NCI-H524 (cell line): Measurements from ENCODE around the gene STAC3.

Experiments used
- DNase-seq, 2 experiments: peaks; one replicate each; lab custom pipeline; 2025; lab: John Stamatoyannopoulos, UW

STAC3 gene

GRCh38 chr12:57222286-57223190, 28.4 kb downstream of the STAC3 start:
- DNase-seq: no peak

- no peak for DNase-seq
Observed at GRCh38 chr12:57221169-57221917, 29.6 kb downstream of the STAC3 start.

DNA sequence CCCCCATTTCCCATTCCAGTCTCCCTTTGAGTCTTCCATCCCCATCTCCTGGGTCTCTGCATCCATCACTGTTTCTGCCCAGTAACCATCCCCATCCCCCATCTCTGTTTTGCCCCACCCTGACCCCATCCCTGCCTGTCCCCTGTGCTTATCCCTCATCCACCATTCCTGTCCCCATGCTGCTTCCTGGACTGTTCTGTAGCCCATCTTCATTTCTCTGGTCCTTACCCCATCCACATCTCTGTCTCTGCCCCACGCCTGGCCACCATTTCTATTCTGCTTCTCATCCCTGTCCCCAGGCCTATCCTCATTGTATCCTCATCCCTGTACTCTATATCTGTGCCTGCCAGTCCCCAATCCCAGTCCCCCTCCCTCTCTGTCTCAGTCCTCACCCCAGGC, 30.2 kb downstream of the STAC3 start:
- no peak for DNase-seq

GRCh38 chr12:57219993-57220754, 30.8 kb downstream of the STAC3 start:
- no peak for DNase-seq

GRCh38 chr12:57219205-57219992, 31.6 kb downstream of the STAC3 start:
- DNase-seq: peak in 1 of 2 experiments; percentile 39

DNA sequence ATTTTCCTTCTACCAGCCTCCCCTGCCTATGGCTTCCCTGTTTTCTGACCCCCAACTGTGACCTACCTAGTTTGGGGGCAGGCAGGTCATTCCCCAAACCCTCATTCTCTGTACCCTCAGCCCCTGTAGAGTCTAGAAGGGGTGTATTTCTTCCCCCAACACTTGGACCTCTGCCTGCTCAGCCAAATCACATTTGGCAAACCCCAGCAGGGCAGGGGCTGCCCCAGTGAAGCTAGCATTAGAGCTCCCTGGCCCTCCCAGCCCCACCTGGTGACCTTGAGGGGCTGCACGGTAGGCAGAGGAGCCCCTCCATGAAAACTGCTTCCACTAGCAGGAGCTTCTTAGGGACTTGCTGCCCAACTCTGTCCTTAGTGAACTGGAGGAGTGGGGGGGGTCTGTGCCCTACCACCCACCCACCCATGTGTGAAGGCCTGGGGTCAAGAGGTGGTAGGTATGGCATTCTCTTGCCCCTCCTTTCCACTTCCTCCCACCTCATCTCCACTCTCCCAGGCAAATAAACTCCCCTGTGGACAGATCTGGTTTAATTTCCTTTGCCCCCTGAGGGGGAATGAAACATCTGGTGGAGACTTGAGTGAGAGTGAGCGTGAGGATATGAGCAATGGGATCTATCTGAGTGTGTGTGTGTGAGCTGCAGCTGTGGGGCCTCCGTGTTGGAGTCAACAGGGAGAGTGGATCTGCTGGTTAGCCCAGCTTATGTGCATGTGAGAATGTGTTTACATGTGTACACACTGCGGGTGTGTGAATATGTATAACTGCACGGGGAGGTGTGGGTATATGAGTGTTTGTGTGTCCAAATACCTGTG, 32.7 kb downstream of the STAC3 start:
- DNase-seq: peak in 1 of 2 experiments; percentile 40

DNA sequence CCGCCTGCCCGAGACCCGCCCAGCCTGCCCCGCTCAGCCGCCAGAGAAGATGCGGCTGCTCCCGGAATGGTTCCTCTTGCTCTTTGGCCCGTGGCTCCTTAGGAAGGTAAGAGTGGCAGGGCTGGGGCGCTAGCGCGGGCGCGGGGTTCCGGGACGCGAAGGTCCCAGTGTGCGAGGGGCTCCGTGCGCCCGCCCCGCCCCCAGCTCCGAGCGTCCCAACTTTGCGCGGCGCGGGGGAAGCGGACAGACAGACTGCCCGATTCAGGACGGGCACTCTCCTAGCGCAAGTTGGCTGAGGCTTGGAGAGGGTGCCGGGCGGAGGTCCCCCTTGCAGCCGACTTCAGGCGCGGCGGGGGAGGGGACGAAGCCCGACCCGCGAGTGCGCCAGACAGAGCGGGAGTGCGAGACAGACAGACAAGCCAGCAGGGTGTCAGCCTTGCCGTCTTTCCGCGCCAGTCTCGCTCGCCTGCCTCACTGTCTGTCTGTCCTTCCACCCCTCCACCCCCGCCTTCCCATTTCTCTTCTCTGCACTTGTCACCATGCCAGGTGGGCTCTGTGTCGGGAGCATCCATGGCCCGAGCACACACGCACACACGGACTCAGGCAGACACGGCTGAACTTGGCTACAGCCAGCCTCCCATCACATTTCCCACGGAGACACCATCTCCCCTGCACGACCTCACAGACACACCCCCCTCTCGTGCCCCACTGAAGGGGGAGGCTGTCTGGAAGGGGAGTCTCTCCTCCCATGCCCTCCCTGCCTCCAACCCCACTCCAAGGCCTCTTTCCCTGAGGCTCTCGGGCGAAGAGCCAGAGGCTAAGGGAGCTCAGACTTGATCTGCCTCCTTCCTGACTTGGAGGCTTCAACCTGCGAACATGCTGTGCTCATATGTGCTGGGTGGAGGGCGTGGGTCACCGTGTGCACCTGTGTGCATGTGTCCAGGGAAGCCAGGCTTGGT, 33.8 kb downstream of the STAC3 start:
- DNase-seq: peak in 1 of 2 experiments; percentile 40

- DNase-seq: peak in 1 of 2 experiments; percentile 41
Observed at GRCh38 chr12:57216014-57216911, 34.7 kb downstream of the STAC3 start, which contains the start of gene NXPH4. TSS of gene NXPH4 (plus strand) at chr12:57216794. CDS start at chr12:57216970, 176 bp downstream.

DNA sequence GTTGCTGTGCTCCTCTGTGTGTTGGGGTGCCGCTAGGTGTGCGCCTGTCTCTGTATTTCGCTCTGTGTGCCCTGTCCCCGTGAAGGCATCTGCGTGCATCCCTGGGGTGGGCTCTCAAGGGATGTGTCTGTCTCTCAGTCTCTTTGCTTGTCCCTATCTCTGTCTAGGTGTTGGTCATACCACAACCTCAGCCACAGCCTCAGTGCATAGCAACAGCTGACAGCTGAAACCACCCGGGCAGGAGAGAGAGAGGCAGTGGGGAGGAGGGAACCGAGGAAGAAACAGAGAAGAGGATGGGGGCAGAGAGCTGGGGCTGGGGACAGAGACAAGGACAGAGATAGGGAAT, 35.3 kb downstream of the STAC3 start:
- no peak for DNase-seq

DNA sequence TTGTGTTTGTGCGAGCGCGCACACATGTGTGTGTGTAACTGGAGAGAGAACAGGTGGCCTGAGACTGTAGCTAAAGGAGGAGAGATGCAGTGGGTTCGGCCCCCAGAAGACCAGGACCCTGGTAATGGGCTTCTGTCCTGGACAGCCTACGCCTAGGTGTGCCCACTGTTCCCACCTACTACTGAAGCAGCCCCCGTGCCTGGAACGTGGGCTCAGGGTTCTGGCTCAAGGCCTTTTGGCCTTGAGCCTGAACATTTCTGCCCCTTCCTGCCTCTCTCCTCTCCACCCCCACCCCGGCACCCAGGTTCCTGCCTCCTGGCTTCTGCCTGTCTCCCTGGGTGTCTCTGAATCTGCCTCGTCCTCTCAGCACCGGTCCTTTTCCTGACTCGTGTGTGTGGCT, 35.9 kb downstream of the STAC3 start:
- DNase-seq: no peak

DNA sequence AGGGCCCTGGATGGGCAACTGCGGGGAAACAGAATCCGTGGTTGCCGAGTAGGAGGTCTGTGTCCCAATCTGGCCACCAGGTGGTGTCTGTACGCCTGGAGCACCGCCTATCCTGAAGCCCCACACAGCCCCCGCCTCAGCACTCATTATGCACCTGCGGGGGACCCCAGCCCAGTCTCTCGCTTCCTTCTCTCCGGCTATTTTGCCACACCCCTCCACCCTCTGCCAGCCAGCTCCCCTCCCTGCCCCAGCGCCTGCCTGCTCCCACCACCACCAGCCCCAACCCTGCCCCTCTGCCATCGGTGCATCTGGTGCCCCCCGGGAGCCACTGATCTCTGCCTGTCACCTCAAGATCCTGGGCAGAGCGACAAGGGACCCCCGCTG, 36.6 kb downstream of the STAC3 start:
- peak; percentile 33 to 58 for DNase-seq

- DNase-seq: no peak
Observed at GRCh38 chr12:57213763-57214397, 37.1 kb downstream of the STAC3 start.

- DNase-seq: peak; percentile 40 to 82
Observed at GRCh38 chr12:57213058-57213715, 37.8 kb downstream of the STAC3 start.

DNA sequence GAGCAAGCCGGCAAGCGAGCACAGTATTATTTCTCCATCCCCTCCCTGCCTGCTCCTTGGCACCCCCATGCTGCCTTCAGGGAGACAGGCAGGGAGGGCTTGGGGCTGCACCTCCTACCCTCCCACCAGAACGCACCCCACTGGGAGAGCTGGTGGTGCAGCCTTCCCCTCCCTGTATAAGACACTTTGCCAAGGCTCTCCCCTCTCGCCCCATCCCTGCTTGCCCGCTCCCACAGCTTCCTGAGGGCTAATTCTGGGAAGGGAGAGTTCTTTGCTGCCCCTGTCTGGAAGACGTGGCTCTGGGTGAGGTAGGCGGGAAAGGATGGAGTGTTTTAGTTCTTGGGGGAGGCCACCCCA, 38.3 kb downstream of the STAC3 start:
- DNase-seq: no peak

GRCh38 chr12:57211791-57212700, 38.9 kb downstream of the STAC3 start:
- no peak for DNase-seq
